ENCODE results near the gene MTMR3.

DNA sequence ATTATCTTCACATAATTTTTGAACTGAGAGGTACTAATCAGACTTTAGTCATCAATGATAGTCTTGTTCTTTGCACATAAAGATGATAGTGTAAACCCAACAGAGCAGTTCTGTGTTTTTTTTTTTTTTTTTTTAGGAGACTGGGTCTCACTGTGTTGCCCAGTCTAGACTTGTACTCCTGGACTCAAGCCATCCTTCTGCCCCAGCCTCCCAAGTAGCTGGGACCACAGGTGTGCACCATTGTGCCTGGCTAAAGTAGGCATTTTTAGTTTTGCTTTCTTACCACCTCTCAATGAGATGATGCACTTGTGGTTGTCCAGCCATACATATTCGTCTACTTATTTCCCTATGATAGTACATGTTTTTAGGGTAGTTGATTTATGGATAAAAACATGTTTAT, 50.6 kb downstream of the MTMR3 start:
- no peak for TF ChIP-seq POLR2A (IDR thresholded peaks at IDR 0.05)
- TF ChIP-seq, protein P1, sequence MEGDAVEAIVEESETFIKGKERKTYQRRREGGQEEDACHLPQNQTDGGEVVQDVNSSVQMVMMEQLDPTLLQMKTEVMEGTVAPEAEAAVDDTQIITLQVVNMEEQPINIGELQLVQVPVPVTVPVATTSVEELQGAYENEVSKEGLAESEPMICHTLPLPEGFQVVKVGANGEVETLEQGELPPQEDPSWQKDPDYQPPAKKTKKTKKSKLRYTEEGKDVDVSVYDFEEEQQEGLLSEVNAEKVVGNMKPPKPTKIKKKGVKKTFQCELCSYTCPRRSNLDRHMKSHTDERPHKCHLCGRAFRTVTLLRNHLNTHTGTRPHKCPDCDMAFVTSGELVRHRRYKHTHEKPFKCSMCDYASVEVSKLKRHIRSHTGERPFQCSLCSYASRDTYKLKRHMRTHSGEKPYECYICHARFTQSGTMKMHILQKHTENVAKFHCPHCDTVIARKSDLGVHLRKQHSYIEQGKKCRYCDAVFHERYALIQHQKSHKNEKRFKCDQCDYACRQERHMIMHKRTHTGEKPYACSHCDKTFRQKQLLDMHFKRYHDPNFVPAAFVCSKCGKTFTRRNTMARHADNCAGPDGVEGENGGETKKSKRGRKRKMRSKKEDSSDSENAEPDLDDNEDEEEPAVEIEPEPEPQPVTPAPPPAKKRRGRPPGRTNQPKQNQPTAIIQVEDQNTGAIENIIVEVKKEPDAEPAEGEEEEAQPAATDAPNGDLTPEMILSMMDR (IDR thresholded peaks at IDR 0.05) = no peak

Measured in adrenal gland (tissue), 5 donors.